ENCODE measurements around the gene TMED10.

The TMED10 gene

GRCh38 chr14:75170772-75171171 lies 5.6 kb downstream of the TMED10 start:
- H3K27ac ChIP-seq = no peak overlapping the region
- TF ChIP-seq CTCF (conservative IDR thresholded peaks at IDR 0.05) (no peak), ZFX (IDR thresholded peaks at IDR 0.05) (no peak)

GRCh38 chr14:75168586-75169335 lies 7.7 kb downstream of the TMED10 start:
- TF ChIP-seq ZFX (IDR thresholded peaks at IDR 0.05) = no peak
- no peak for TF ChIP-seq CTCF (conservative IDR thresholded peaks at IDR 0.05)
- no peak overlapping the region for H3K27ac ChIP-seq

- TF ChIP-seq ZFX (IDR thresholded peaks at IDR 0.05) = no peak
- TF ChIP-seq CTCF (conservative IDR thresholded peaks at IDR 0.05) = no peak
- H3K27ac ChIP-seq = no peak overlapping the region
Measured at GRCh38 chr14:75167325-75167724, 9.1 kb downstream of the TMED10 start.

GRCh38 chr14:75165586-75166391 lies 10.6 kb downstream of the TMED10 start:
- H3K27ac ChIP-seq = no peak overlapping the region
- TF ChIP-seq CTCF (conservative IDR thresholded peaks at IDR 0.05) (no peak), ZFX (IDR thresholded peaks at IDR 0.05) (no peak)

GRCh38 chr14:75164809-75165208 lies 11.6 kb downstream of the TMED10 start:
- H3K27ac ChIP-seq = no peak overlapping the region
- no peak for TF ChIP-seq CTCF (conservative IDR thresholded peaks at IDR 0.05)
- TF ChIP-seq ZFX (IDR thresholded peaks at IDR 0.05) = no peak

GRCh38 chr14:75163677-75164076 lies 12.7 kb downstream of the TMED10 start:
- H3K27ac ChIP-seq = no peak overlapping the region
- TF ChIP-seq CTCF (conservative IDR thresholded peaks at IDR 0.05) = no peak
- no peak for TF ChIP-seq ZFX (IDR thresholded peaks at IDR 0.05)

GRCh38 chr14:75162631-75163030 lies 13.8 kb downstream of the TMED10 start:
- H3K27ac ChIP-seq = no peak overlapping the region
- no peak for TF ChIP-seq ZFX (IDR thresholded peaks at IDR 0.05)
- TF ChIP-seq CTCF (conservative IDR thresholded peaks at IDR 0.05) = no peak; the same call in none of the 2 replicates
